Endothelial cell (in vitro differentiated cells): ENCODE results near the gene NUP98. TPM values are rescaled to one million over a fixed set of nuclear protein-coding genes. Genes with fewer than 3 reads are reported as not detected.

Experiments used
- DNase-seq: peaks from one replicate; pipeline ENCODE4 v3.0.0; 2021; ENCODE audit warnings: low spot score
- H3K27ac Mint-ChIP-seq: one replicate; pipeline ENCODE4 v1.8.0; 2021; ENCODE audit warnings: mixed read lengths, inconsistent platforms; ENCODE audit not compliant: unreplicated experiment
- H3K27me3 Mint-ChIP-seq: one replicate; pipeline ENCODE4 v1.8.0; 2021; ENCODE audit warnings: mild to moderate bottlenecking, moderate library complexity, mixed read lengths, inconsistent platforms; ENCODE audit not compliant: unreplicated experiment
- H3K36me3 Mint-ChIP-seq: one replicate; pipeline ENCODE4 v1.8.0; 2021; ENCODE audit warnings: mild to moderate bottlenecking, low read depth, mixed read lengths, inconsistent platforms; ENCODE audit not compliant: unreplicated experiment
- H3K4me1 Mint-ChIP-seq: one replicate; pipeline ENCODE4 v1.8.0; 2021; ENCODE audit warnings: mild to moderate bottlenecking, mixed read lengths, inconsistent platforms; ENCODE audit not compliant: unreplicated experiment
- H3K4me3 Mint-ChIP-seq: one replicate; pipeline ENCODE4 v1.8.0; 2021; ENCODE audit warnings: mild to moderate bottlenecking, mixed read lengths, inconsistent platforms; ENCODE audit not compliant: unreplicated experiment
- H3K9me3 Mint-ChIP-seq: one replicate; pipeline ENCODE4 v1.8.0; 2021; ENCODE audit warnings: mixed read lengths, inconsistent platforms; ENCODE audit not compliant: unreplicated experiment
- total RNA-seq: library from RNA; stranded (reverse); fragmentation: NEBNext Ultra II Directional; extraction: Animal tissue kit (Norgen Biotek cat#: 25700); gene quantifications from one replicate; pipeline ENCODE4 v1.2.1, GENCODE V29; 2021; ENCODE audit not compliant: unreplicated experiment
- TF ChIP-seq, protein P1 (sequence below): fragments of 200-600 bp; sonication (generic); IDR thresholded peaks from one replicate; pipeline ENCODE4 v1.5.0; 2021; ENCODE audit warnings: antibody characterized with exemption; ENCODE audit not compliant: unreplicated experiment

Gene NUP98
- total RNA-seq, 1 donor from 2014 or later: 59.9 TPM

DNA sequence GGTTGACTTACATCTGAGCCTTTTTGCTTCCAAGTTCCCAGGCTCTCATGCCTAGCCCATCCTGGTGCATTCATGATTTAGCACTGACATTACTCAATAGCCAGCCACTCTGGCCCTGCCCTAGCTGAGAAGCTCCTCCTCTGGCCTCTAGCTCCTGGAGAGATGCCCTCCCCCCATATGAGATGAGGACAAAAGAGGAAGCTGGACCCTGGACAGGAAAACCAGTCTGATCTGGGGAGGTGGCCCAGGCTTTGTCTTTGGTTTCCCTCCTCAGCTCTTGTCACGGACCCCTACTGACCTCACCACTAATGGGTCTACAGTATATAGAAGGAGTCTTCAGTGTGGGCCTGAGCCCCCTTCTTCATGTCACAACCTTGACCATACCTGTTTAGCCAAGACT is 40.4 kb upstream of the NUP98 start:
- DNase-seq: peak; percentile 37
- H3K4me3 Mint-ChIP-seq: peak overlapping the region; percentile 97

DNA sequence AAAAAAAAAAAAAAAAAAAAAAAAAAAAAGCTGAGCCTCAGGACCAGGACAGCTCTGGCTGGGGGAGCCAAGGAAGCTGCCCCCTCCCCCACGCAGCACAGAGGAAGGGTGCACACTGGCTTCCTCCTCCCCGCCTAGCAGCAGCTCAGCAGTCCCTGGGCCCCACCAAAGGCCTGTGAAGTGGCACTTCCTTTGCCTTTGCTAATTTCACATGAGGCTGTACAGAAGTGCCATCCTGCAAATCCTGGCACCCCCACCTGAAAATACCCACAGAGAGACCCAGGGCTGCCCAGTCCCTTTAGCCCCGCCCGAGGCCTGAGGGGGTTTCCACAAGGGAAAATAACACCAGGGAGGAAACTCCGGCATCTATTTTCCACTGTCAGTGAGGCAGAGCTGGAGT is 39.5 kb upstream of the NUP98 start:
- H3K27ac Mint-ChIP-seq: peak overlapping the region; percentile 94
- TF ChIP-seq, protein P1, sequence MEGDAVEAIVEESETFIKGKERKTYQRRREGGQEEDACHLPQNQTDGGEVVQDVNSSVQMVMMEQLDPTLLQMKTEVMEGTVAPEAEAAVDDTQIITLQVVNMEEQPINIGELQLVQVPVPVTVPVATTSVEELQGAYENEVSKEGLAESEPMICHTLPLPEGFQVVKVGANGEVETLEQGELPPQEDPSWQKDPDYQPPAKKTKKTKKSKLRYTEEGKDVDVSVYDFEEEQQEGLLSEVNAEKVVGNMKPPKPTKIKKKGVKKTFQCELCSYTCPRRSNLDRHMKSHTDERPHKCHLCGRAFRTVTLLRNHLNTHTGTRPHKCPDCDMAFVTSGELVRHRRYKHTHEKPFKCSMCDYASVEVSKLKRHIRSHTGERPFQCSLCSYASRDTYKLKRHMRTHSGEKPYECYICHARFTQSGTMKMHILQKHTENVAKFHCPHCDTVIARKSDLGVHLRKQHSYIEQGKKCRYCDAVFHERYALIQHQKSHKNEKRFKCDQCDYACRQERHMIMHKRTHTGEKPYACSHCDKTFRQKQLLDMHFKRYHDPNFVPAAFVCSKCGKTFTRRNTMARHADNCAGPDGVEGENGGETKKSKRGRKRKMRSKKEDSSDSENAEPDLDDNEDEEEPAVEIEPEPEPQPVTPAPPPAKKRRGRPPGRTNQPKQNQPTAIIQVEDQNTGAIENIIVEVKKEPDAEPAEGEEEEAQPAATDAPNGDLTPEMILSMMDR: no peak
- no peaks in the 10 kb centered on the region for H3K9me3 Mint-ChIP-seq
- H3K36me3 Mint-ChIP-seq: peaks cover 39% of the 10 kb centered on the region
- DNase-seq: no peak
- H3K4me3 Mint-ChIP-seq: no peak overlapping the region
- peaks cover 27% of the 10 kb centered on the region for H3K27me3 Mint-ChIP-seq
- peaks cover 70% of the 10 kb centered on the region for H3K4me1 Mint-ChIP-seq

More for the DNA sequence above, 40.4 kb upstream of the NUP98 start:
- Mint-ChIP-seq H3K4me1 (peaks cover 62% of the 10 kb centered on the region), H3K27me3 (peaks cover 27% of the 10 kb centered on the region), H3K27ac (peak overlapping the region; percentile 94), H3K9me3 (no peaks in the 10 kb centered on the region), H3K36me3 (peaks cover 39% of the 10 kb centered on the region)
- TF ChIP-seq, protein P1: no peak

DNA sequence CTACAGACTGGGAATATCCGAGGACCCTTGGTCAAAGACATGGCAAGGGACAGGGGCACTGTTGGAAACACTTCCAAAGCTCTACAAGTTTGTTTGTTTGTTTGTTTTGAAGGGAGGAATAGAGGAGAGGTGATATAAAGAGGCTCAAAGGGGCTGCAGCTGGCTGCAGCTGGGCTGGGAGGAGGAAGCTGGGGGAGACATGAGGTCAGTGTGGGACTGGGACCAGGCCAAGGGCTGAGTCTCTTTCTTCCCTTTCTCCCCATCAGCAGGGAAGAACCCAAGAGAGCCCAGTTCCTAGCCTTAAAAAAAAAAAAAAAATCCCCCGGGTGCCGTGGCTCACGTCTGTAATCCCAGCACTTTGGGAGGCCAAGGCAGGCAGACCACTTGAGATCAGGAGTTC is 38.4 kb upstream of the NUP98 start:
- Mint-ChIP-seq H3K4me1 (peaks cover 81% of the 10 kb centered on the region), H3K4me3 (peak overlapping the region; percentile 75), H3K27ac (peak overlapping the region; percentile 78), H3K9me3 (no peaks in the 10 kb centered on the region), H3K27me3 (peaks cover 27% of the 10 kb centered on the region), H3K36me3 (peaks cover 41% of the 10 kb centered on the region)
- TF ChIP-seq, protein P1: no peak
- no peak for DNase-seq

DNA sequence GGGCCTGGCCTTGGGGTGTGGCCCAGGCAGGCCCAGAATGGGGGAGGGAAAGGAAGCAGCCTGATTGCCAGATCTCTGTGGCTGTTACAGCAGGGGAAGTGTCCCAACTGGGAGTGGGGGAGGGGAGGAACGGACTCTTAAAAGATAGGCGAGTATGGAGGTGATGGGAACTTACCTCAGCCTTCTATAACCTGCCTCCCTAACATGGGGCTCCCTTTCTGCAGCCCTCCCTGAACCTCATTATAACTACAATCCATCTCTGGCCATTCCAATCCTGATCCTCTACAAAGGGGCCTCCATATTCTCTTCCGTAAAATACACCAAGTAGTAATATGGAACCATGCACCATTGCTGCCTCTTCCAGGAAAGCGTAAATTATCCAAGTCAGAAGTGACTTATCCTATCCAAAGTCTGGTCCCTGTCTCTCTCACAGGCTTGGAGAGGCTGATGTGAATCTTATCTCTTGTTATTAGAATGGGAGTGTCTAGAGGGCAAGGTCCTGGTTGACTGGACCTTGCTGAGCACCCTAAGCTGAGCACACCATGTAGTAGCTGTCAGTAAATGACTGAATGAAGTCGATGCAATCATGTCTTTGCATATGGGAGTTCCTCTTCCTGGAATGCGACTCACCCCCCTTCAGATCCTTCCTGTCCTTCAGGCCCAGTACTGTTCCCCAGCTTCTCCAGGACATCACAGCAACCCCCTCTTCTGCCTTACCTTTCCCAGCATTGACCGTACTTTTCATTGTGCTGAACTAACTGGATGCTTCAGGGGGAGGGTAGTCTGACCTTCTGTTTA is 37.5 kb upstream of the NUP98 start:
- Mint-ChIP-seq H3K9me3 (no peaks in the 10 kb centered on the region), H3K27ac (peak overlapping the region; percentile 78), H3K4me3 (peak overlapping the region; percentile 75), H3K27me3 (peaks cover 25% of the 10 kb centered on the region), H3K36me3 (peaks cover 41% of the 10 kb centered on the region), H3K4me1 (peaks cover 78% of the 10 kb centered on the region)
- TF ChIP-seq, protein P1: no peak
- no peak for DNase-seq

DNA sequence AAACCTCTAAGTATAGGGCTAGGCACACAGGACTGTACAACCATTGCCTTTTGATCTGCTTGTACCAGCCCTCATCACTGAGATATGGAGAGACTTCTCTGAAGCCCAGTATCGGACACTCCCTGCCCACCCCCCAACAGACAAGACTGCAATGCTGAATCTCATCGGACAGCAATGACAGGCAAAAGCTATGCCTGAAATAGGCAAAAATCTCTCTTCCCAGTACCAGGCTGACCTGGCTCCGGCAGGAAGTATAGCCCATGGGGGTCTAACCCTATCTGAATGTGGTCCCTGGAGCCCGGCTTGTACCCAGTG is 37.0 kb upstream of the NUP98 start:
- Mint-ChIP-seq H3K4me1 (peaks cover 72% of the 10 kb centered on the region), H3K36me3 (peaks cover 35% of the 10 kb centered on the region), H3K27me3 (peaks cover 20% of the 10 kb centered on the region), H3K27ac (no peak overlapping the region), H3K9me3 (no peaks in the 10 kb centered on the region), H3K4me3 (no peak overlapping the region)
- DNase-seq: no peak
- TF ChIP-seq, protein P1: no peak
